ENCODE data around the gene PPARD.
"Not testable (repeated sequence)": the region's sequence is repeated elsewhere in the genome, so short reads cannot be mapped to it uniquely, and the experiment has no call there.

PPARD gene

GRCh38 chr6:35438378-35439065 lies 96.2 kb downstream of the PPARD start:
- not testable (repeated sequence) for DNase-seq (ENCODE audit: low spot score)

- no peak for DNase-seq (ENCODE audit: low spot score)
These were observed 97.0 kb downstream of the PPARD start for GRCh38 chr6:35439308-35439707.

GRCh38 chr6:35441205-35441604 lies 98.8 kb downstream of the PPARD start:
- DNase-seq (ENCODE audit: low spot score), result no peak

GRCh38 chr6:35441642-35442041 lies 99.3 kb downstream of the PPARD start:
- no peak for DNase-seq (ENCODE audit: low spot score)

- DNase-seq (ENCODE audit: low spot score), result no peak
These were observed 100.3 kb downstream of the PPARD start for GRCh38 chr6:35442693-35443092.

GRCh38 chr6:35443341-35444030 lies 101.1 kb downstream of the PPARD start:
- DNase-seq (ENCODE audit: low spot score), result no peak

GRCh38 chr6:35445691-35446090 lies 103.3 kb downstream of the PPARD start:
- no peak for DNase-seq (ENCODE audit: low spot score)

- no peak for DNase-seq (ENCODE audit: low spot score)
These were observed 105.8 kb downstream of the PPARD start for GRCh38 chr6:35448191-35448590.

- DNase-seq (ENCODE audit: low spot score), result peak; percentile 80
These were observed 107.0 kb downstream of the PPARD start for GRCh38 chr6:35449287-35449881.

GRCh38 chr6:35451354-35452182 lies 109.2 kb downstream of the PPARD start:
- no peak for DNase-seq (ENCODE audit: low spot score)

GRCh38 chr6:35452183-35453090 lies 110.1 kb downstream of the PPARD start, which contains the start of gene FANCE:
Gene FANCE, plus strand, starts transcription at chr6:35452338. Its CDS starts 208 bp downstream, at chr6:35452546.
- DNase-seq (ENCODE audit: low spot score), result peak; percentile 95

GRCh38 chr6:35453236-35453635 lies 110.9 kb downstream of the PPARD start:
- no peak for DNase-seq (ENCODE audit: low spot score)

- no peak for DNase-seq (ENCODE audit: low spot score)
These were observed 112.2 kb downstream of the PPARD start for GRCh38 chr6:35454391-35455110.

GRCh38 chr6:35457907-35458306 lies 115.5 kb downstream of the PPARD start:
- no peak for DNase-seq (ENCODE audit: low spot score)

GRCh38 chr6:35461270-35461669 lies 118.9 kb downstream of the PPARD start:
- no peak for DNase-seq (ENCODE audit: low spot score)

GRCh38 chr6:35463292-35463691 lies 120.9 kb downstream of the PPARD start:
- DNase-seq (ENCODE audit: low spot score), result no peak

- no peak for DNase-seq (ENCODE audit: low spot score)
These were observed 123.3 kb downstream of the PPARD start for GRCh38 chr6:35465646-35466045.

GRCh38 chr6:35468181-35468979 lies 126.0 kb downstream of the PPARD start, which contains the start of gene RPL10A:
Gene RPL10A, plus strand, starts transcription at chr6:35468401. Its CDS starts 34 bp downstream, at chr6:35468435.
- peak; percentile 98 for DNase-seq (ENCODE audit: low spot score)

- no peak for DNase-seq (ENCODE audit: low spot score)
These were observed 126.8 kb downstream of the PPARD start for GRCh38 chr6:35468980-35469750.
